Uterus (tissue), 4 donors: Measurements from ENCODE around the gene CLN5. TPM values are rescaled to one million over a fixed set of nuclear protein-coding genes. Genes with fewer than 3 reads are reported as not detected.

Source experiments
- DNase-seq, 2 donors: peaks; one replicate each; pipeline ENCODE4 v3.0.0-alpha.2; 2019 to 2020
- H3K27ac ChIP-seq, 2 donors: fragments of 200-600 bp; sonication (generic); 1 replicate in 1 of 2; 2 replicates in 1 of 2; pipeline ENCODE4 v1.5.1; 2016 to 2018
- H3K27me3 ChIP-seq, 2 donors: fragments of 200-600 bp; sonication (generic); one replicate each; pipeline ENCODE4 v1.5.1; 2018 to 2019; ENCODE audit warnings: control low read depth in 1 of 2
- H3K36me3 ChIP-seq, 2 donors: fragments of 200-600 bp; sonication (generic); one replicate each; pipeline ENCODE4 v1.5.1; 2019; ENCODE audit warnings: control low read depth in 1 of 2
- H3K4me1 ChIP-seq, 2 donors: fragments of 200-600 bp; sonication (generic); one replicate each; pipeline ENCODE4 v1.5.1; 2018 to 2019; ENCODE audit warnings: control low read depth in 1 of 2
- H3K4me3 ChIP-seq, 2 donors: fragments of 200-600 bp; sonication (generic); 1 replicate in 1 of 2; 2 replicates in 1 of 2; pipeline ENCODE4 v1.5.1; 2018 to 2019; ENCODE audit warnings: mild to moderate bottlenecking in 1 of 2
- H3K9me3 ChIP-seq, 2 donors: fragments of 200-600 bp; sonication (generic); one replicate each; pipeline ENCODE4 v1.5.1; 2019; ENCODE audit warnings: control low read depth in 1 of 2
- CTCF ChIP-seq, 4 experiments: fragments of 200-600 bp in 2 of 4; fragments of 450-650 bp in 2 of 4; sonication (generic) in 2 of 4; IDR thresholded peaks; one replicate each; pipeline ENCODE4 v1.5.1; 2016 to 2019; ENCODE audit warnings: antibody characterized with exemption in 4 of 4, mild to moderate bottlenecking in 2 of 4, moderate library complexity in 1 of 4
- POLR2A ChIP-seq, 2 donors: fragments of 450-650 bp; IDR thresholded peaks; one replicate each; pipeline ENCODE4 v1.6.1; 2016; ENCODE audit warnings: antibody characterized with exemption in 2 of 2, mild to moderate bottlenecking in 1 of 2, moderate library complexity in 1 of 2
- intact Hi-C: fragments of 100-400 bp; cut with DNase I; formaldehyde crosslinking; loops from one replicate; pipeline ENCODE4 v1.15.1; 2023; ENCODE audit warnings: low total_unique reads
- total RNA-seq, 4 donors: library from RNA; depleted of rRNA in 3 of 4; stranded (reverse); fragments of >200 nt in 3 of 4; gene quantifications; one replicate each; pipeline versions ENCODE4 v1.1.0 to v1.2.4, GENCODE V29; 2014 to 2023
- donor health status: DM: yes; HTN: yes; CAD: no.

CLN5 gene
- 10 to 100 TPM; 18.2 to 49.8 (median 39.5) TPM for total RNA-seq

- TF ChIP-seq CTCF (IDR thresholded peaks at IDR 0.05): peak in 2 of 4 experiments; percentile 32 to 53
- TF ChIP-seq POLR2A (IDR thresholded peaks at IDR 0.05): peak; percentile 93 to 98
- H3K4me3 ChIP-seq: peak within 1 kb of the TSS; percentile 68 to 70
- DNase-seq: peak; percentile 91 to 94
- H3K9me3 ChIP-seq: no peaks in the 10 kb centered on the region
- peak within 1 kb of the TSS; percentile 89 to 91 for H3K27ac ChIP-seq
- intact Hi-C loops: no loop called here
- no peaks in the 10 kb centered on the region for H3K4me1 ChIP-seq
- H3K27me3 ChIP-seq: no peaks in the 10 kb centered on the region
- no peaks in the 10 kb centered on the region for H3K36me3 ChIP-seq
These were observed at the start of gene CLN5 for GRCh38 chr13:76991796-76992547. TSS of gene CLN5 (plus strand) at chr13:76992081. CDS start at chr13:76992099, 18 bp downstream.

DNA sequence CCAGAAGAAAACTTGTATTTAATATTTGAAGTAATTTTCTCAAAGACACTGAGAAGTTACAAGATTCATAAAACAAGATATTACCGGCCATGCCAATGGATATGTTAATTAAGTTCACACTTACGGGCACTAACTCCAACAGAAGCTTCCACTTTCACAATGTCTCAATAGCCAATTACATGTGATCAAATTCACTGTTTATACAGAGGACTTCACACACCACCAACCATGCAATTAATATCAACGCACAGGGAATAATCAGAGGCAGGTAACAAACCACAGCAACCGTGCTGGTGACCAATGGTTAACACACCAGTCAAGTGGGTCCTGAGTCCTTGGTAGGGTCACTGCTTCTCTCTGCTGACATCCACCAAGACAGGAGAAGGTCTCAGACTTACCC lies 49.5 kb upstream of the CLN5 start:
- H3K27ac ChIP-seq: no peak overlapping the region
- intact Hi-C loops: no loop called here
- H3K27me3 ChIP-seq: no peaks in the 10 kb centered on the region
- TF ChIP-seq POLR2A (IDR thresholded peaks at IDR 0.05) (no peak), CTCF (IDR thresholded peaks at IDR 0.05) (no peak)
- DNase-seq: no peak
- H3K9me3 ChIP-seq: no peaks in the 10 kb centered on the region
- no peak overlapping the region for H3K4me3 ChIP-seq
- H3K4me1 ChIP-seq: no peaks in the 10 kb centered on the region
- H3K36me3 ChIP-seq: no peaks in the 10 kb centered on the region

DNA sequence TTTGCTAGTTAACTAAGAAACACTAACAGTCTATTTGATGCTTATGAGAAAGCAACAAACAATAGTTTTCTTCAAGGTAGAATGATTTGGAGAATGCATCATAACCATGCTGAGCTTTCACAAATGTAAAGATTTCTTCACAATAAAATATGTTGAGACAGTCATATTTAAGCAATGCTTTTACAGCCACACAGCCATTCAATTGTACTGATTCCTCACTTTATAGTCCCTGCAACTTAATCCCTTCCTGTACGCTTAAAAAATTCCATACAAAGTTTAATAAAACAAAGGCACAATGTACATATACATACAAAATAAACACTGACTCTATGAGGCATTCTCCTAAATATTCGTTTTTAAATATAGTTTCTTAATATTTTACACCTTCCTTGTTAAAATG lies 48.2 kb upstream of the CLN5 start:
- H3K36me3 ChIP-seq: no peaks in the 10 kb centered on the region
- H3K4me3 ChIP-seq: no peak overlapping the region
- no peaks in the 10 kb centered on the region for H3K9me3 ChIP-seq
- no peak for DNase-seq
- intact Hi-C loops: no loop called here
- no peaks in the 10 kb centered on the region for H3K27me3 ChIP-seq
- TF ChIP-seq CTCF (IDR thresholded peaks at IDR 0.05): no peak
- no peak for TF ChIP-seq POLR2A (IDR thresholded peaks at IDR 0.05)
- no peaks in the 10 kb centered on the region for H3K4me1 ChIP-seq
- H3K27ac ChIP-seq: no peak overlapping the region

GRCh38 chr13:76944456-76944855 lies 47.4 kb upstream of the CLN5 start:
- DNase-seq: no peak
- H3K4me3 ChIP-seq: no peak overlapping the region
- intact Hi-C loops: no loop called here
- TF ChIP-seq POLR2A (IDR thresholded peaks at IDR 0.05): no peak
- TF ChIP-seq CTCF (IDR thresholded peaks at IDR 0.05): no peak
- no peaks in the 10 kb centered on the region for H3K36me3 ChIP-seq
- H3K9me3 ChIP-seq: no peaks in the 10 kb centered on the region
- no peaks in the 10 kb centered on the region for H3K4me1 ChIP-seq
- no peaks in the 10 kb centered on the region for H3K27me3 ChIP-seq
- no peak overlapping the region for H3K27ac ChIP-seq

- intact Hi-C loops: no loop called here
- Histone ChIP-seq H3K9me3 (no peaks in the 10 kb centered on the region), H3K4me3 (no peak within 1 kb of the TSS), H3K27ac (no peak within 1 kb of the TSS), H3K4me1 (no peaks in the 10 kb centered on the region), H3K36me3 (no peaks in the 10 kb centered on the region), H3K27me3 (no peaks in the 10 kb centered on the region)
- no peak for TF ChIP-seq CTCF (IDR thresholded peaks at IDR 0.05)
- TF ChIP-seq POLR2A (IDR thresholded peaks at IDR 0.05): no peak
- DNase-seq: no peak
These were observed 43.7 kb upstream of the CLN5 start, which contains the start of gene ACOD1 for GRCh38 chr13:76948149-76948548. TSS of gene ACOD1 (plus strand) at chr13:76948511. CDS start at chr13:76948559, 48 bp downstream.
